Stimulated activated naive CD4-positive, alpha-beta T cell (primary cell): ENCODE measurements around the gene HTR1D.
A peak's percentile ranks its signal among the peaks of the same experiment; 100 is the strongest.

Experiments used
- DNase-seq, 6 experiments: peaks; one replicate each; lab custom pipeline; 2025; lab: John Stamatoyannopoulos, UW

The HTR1D gene

DNA sequence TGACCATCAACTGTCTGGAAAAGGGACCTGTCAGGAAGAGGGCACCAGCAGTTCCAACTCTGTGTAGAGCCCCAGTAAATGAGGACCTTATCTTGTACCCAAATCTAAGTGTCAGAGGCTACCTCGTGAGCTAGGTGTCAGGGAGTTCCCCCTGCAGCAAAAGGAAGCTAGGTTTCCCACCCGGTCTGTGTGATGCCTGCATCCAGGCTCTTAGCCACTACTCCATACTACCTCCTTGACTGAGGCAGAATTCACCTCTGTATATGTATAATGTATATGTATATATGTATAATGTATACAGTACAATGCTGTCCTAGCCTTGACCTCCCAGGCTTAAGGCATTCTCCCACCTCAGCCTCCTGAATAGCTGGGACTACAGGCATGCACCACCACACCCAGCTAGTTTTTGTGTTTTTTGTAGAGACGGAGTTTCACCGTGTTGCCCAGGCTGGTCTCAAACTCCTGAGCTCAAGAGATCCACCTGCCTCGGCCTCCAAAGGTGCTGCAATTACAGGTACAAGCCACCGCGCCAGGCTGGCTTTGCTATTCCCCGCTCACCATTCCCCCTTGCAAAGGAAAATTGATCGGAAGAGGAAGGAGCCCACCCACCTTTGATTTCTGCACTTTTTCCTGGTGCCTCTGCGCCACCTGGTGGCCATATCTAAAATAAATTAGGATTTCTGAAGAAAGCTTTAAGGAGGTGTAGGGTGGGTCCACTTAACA is 32.9 kb downstream of the HTR1D start:
- peak in 5 of 6 experiments; percentile 7 to 67 (median 20) for DNase-seq

DNA sequence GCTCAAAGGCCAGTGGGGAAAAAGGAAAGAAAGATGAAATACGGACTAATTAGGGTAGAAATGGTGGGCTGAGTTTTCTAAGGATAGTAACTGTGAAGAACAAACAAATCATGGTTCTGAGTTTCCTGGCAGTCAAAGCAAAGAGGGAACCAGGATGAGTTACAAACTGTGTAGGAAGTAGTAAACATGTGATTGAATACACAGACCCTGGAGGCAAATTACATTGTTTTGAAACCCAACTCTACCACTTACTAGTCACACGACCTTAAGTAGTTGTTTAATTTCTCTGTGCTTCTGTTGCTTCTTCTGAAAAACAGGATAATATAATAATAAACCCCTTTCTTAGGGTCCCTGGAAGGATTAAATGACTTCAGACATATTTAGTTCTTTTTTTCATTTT is 37.4 kb downstream of the HTR1D start:
- DNase-seq: no peak

DNA sequence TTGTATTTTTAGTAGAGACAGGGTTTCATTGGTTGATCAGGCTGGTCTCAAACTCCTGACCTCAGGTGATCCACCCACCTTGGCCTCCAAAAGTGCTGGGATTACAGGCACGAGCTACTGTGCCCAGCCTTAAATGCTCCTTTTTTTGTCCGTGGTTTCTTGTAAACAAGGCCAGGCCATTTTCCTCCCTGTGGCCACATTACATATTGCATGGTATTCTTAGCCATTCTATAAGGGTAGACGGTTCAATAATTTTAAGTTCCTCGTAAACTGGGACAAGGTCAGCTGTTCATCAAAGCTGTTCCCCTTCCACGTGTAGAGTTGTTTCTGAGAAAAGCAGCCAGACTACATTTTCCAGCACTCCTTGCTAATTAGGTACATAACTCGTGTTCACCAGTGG is 38.4 kb downstream of the HTR1D start:
- DNase-seq: no peak

DNA sequence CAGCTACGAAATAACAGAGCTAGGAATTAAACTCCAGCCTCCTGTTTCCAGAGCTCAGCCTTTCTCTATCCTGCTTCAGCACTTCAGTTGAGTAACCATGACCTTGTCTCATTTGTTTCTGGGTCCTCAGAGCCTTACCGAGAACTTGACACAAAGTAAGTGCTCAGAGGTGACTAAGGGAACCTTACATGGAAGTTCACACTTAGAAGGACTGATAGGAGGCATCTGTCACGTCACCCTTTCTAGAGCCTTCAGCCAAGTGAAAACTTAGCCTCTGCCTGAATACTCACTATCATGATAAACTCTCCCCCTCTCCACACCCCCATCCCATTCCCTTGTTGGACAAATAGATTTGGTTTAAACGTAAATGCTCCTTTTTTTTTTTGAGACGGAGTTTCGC is 38.9 kb downstream of the HTR1D start:
- DNase-seq: no peak

DNA sequence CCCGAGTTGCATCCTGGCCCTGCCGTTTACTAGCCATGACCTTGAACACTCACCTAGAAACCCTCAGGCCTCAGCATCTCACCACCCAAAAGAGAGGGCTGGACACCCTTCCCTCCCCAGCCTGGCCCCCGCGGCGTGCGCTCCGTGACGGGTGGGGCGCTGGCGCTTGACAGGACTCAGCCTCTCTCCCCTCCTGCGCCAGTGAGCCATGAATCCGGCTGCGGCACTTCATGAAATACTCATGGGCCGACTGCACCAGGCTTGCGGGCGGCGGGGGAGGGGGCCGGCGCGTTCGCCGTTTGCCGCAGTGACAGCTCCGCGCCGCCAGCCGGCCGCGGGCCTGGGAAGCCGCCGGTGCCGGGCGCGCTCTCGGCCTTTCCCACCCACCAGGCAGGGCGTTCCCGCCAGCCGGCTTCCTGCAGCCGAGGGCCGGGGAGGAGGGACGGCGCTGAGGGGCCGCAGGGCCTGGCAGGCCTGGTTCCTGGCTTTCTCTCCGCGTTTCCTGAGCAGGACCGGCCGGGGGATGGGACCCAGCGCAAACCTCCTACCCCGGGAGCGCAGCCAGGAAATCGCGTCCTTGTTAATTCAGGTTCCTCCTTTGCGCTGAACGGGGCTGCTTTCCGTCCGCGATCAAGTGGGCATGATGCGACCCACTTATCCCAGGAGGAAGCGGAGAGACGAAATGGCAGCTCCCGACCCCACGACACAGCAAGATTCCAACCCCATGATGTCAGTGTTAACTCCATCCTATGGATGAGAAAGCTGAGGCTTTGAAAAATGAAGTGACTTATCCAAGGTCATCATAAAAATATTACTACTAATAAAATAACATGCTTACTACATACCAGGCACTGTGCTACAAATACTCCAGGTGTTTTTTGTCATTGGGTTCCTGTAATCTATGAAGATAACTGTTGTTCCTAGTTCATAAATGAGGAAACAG is 39.6 kb downstream of the HTR1D start:
- DNase-seq: peak in 4 of 6 experiments; percentile 9 to 30 (median 24)

DNA sequence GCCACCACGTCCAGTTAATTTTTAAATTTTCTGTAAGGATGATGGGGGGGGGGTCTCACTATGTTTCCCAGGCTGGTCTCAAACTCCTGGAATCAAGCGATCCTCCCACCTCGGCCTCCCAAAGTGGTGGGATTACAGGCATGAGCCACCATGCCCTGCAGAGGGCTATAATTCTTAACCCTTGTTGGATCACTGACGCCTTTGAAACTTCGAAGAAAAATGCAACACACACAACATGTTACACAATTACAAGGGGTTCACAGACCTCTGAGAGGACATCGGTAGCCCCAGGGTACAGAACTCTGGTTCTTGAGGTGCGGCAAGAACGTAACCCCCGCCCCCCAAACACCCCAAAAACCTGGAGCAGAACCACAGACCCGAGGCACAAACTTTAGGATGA is 40.3 kb downstream of the HTR1D start:
- DNase-seq: no peak

DNA sequence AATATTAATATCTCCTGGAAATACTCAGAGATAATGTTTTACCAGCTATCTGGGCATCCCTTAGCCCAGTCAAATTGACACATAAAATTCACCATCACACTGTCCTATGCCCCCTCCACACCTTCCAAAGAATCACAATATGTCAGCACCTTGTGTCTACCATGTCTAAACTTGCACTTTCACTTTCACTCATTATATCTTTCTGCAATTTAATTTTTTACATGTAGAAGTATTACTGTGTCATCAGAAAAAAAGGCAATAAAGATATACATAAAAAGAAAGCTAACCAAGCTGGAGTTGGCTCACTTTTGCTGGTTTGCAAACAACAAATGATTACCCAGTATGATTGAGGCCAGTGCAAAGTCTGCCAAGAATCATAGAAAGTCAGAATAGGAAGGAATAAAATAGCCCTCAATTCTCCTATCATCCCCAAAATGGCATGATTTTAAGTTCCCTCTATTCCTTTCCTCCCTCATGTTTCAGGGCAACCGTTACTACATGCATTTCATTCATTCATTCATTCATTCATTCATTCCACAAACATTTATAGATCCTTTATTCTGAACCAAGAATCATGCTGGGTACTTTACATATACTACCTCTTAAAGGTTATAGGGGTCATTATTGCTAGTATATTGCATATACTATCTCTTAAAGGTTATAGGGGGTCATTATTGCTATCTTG is 42.7 kb downstream of the HTR1D start:
- no peak for DNase-seq

DNA sequence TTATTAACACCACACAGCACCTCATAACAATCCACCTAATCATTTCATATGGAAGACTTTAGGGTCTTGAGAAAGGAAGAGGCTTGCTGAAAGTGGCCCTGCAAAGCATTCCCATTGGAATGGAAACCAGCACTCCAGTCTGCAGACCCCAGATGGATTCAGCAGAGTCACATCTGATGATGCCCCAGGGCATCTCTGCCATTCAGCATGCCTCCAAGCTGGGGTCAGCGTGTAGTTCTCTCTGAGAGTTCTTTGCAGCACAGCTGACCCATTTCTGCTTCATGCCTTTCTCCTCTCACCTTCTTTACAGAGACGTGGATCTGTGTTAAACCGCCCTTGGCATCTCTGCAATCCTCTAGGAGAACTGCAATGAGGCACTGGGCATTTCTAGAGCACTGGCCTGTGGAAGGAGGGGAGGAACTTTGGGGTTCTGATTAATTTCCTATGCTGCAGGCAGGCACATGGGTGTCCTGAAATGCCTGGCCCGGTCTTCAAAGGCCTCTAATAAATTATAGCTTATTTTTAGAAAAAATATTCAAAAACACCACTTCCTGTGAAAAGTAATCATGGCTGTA is 46.0 kb downstream of the HTR1D start:
- DNase-seq: no peak

DNA sequence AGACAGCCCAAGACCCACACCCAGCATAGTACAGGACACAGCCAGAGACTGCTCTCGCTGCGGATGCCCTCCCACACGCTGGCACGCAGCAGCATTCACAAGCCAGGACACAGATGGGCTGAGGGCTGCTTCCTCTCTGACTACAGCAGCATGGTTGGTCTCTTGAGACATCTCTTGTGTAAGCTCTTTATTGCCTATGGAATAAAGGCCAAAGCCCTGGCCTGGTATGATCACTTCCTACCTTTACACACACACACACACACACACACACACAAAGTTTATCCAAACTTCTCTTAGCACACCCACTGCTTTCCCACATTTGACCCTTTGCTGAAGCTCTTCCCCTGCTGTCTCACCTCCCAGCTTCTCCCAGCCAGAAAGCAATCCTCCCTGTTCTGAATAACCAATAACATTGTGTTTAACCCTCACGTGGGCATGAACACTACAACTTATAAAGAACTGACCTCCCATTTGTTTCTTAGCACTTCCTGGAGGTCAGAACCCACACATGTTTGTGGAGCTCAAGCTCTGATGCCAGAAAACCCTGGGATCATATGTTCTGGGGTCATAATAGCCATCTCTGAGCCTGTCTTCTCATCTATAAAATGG is 47.5 kb downstream of the HTR1D start:
- peak in 4 of 6 experiments; percentile 2 to 37 (median 8) for DNase-seq

DNA sequence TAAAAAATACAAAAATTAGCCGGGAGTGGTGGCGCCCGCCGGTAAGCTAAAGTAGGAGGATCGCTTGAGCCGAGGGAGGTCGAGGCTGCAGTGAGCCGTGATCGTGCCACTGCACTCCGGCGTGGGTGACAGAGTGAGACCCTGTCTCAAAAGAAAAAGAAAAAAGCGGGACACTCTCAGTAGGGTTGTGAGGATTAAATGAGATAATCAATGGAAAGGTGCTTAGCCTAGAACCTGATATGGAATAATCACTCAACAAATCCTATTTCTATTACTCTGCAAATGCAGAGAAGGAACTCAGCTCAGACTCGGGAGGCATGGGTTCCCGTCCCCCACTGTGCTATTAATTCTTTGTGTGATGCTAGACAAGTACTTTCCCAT is 48.1 kb downstream of the HTR1D start:
- DNase-seq: no peak

DNA sequence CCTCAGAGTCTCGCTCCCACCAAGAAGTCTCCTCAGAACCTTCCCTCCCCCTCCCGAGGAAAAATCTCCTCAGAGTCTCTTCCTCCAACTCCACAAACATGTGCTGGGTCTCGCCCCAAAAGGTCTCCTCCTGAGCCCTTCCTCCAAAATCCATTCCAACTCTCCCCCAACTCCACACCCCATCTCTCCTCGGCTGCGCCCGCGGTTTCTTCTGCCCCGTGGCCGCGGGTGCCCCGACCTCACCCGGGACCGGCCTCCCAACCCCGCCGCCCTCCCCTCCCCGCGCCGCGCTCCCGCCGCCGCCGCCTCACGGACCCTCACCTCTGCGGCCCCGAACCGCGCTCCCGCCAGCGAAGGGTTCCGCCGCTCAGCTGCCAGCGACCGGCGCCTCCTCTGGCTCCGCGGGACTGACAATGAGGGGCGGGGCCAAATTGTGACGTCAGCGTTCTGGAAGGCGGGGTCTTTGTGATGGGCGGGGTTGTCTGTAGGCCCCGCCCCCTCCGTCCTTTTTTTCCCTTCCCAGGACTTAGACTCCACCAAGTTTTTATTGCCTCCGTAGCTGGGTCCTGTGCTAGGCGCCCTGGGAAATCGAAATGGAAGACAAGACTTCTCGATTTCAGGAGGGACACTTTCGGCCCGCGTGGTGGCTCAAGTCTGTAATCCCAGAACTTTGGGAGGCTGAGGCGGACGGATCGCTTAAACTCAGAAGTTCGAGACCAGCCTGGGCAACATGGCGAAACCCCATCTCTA is 48.7 kb downstream of the HTR1D start, which contains the start of gene LUZP1:
TSS of gene LUZP1 (minus strand) at position 412 of the 750 bp plus-strand sequence.
- DNase-seq: peak; percentile 55 to 90 (median 84)

DNA sequence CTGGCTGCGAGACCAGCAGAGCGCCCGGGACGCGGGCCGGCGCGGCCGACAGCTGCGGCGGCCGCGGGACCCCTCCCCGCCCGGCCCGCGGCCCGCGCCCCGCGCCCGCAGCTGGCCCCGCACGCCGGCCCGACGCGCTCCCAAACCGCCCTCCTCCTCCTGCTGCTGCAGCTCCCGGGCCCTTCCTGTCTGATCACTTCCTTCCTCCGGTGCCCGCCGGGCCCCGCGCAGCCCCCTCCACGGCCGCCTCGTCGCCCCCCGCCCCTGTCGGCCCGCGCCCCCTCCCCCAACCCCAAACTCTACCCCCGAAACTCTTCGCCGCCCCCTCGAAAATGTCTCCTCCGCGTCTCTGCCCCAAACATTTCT is 49.2 kb downstream of the HTR1D start:
- peak in 5 of 6 experiments; percentile 9 to 47 (median 31) for DNase-seq

DNA sequence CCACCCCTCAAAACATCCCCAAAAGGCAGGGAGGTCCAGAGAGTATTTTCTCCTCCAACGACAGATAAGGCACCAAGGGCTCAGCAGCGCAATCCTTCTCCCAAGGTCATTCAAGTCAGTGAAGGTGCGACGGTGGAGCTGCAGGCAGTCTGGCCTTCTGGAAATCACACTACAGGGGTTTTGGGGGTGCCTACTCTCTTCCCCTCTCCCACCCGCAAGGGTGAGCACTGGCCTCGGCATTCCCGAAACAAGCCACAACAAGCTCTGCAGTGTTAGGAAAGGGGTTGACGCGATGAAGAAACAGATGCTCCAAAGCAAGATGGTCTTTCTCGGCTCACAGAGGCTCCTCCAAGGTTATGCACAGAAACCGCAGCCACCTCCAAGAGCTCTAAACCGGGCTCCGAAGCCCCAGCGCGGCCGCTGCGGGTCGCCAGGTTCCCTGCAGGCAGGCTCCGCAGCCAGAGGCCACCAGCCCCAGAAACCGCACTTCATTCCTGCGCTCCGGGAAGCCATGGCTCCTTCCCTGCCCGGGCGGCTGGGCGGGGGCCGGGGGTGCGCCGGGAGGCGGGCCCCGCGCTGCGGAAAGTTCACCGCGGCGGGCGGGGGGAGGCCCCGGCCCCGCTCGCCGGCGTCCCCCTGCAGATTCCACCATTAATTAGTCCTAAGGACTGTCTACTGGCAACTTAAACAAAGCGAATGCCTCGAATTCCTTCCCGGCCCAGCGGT is 49.8 kb downstream of the HTR1D start:
- DNase-seq: peak in 5 of 6 experiments; percentile 13 to 34 (median 31)

DNA sequence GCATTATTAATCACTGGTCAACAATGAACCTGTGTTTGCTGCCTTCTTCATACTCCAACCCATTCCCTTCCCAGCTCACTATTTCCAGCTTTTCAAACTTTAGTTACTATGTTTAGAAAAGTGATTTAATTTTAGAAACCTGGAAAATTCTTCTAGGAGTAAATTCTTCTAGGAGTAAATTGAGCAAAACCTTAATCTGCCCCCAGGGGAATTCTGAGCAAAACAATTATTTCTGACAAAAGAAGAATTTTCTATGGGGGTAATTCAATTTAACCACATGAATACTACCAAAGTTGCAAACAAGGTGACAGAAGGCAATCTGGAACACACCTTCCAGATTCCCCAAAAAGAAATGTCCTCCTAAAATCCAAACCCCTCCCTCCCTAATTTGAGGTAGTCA is 50.4 kb downstream of the HTR1D start:
- DNase-seq: no peak

DNA sequence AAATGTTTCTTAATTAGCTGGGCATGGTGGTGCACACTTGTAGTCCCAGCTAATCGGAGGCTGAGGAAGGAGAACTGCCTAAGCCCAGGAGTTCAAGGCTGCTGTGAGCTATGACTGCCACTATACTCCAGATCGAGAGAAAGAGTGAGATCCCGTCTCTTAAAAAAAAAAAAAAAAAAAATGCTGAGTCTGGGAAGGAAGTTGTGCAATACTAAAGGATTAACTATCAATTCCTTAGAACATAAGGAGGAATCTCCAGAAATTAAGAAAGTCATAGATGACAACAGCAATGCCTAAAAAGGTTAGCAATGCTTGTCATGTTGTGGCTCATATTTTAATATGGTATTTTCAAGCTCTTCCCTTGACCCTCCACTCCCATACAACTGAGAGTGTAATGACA is 53.9 kb downstream of the HTR1D start:
- DNase-seq: no peak

DNA sequence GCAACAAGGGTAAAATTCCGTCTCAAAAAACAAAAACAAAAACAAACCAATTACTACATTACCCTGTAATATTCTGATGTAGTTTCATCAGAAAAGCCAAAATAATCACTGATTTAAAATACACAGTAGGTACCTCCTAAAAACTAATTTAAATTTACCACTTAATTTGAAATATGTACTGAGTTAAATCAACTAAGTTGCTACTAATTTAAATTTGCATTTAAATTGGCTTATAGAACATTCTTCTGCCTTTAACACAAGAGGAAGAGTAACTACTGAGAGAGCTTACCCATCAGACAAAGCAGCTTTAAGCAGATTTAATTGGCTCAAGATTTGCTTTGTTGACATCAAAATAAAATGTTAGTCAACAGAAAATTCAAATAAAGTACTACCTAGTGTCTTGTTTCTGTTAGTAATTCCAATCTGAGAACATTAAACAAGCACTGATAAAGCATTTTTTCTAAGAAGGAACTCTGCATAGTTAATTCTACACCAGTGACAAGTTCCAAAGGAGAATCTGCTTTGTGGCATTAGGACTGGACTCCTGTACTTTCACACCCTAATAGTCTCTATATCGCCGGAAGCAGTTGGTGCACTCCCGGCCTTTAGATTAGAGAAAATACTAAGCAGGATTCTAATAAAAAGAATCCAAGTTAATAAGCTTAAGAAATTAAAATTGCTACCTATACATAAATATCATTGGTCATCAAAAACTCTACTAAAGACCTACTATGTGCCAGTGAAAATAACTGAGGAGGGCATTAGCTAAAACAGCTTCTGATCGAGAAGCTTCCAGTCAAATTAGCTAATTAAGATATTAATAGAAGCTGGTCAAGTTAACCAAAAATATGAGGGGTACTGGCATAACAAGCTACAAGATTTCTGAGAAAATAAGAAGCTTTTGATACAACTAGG is 57.1 kb downstream of the HTR1D start:
- DNase-seq: no peak

DNA sequence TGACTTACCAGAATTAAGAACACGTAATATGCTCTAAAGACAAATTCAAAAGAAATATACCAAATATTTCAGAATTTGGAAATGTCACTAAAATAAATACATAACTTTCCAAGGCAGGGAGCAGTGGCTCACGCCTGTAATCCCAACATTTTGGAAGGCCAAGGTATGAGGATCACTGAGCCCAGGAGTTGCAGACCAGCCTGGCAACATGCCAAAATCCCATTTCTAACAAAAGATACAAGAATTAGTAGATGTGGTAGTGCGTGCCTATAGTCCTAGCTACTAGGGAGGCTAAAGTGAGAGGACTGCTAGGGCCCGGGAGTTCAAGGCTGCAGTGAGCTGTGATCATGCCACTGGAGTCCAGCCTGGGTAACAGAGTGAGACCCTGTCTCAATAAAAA is 60.4 kb downstream of the HTR1D start:
- no peak for DNase-seq

DNA sequence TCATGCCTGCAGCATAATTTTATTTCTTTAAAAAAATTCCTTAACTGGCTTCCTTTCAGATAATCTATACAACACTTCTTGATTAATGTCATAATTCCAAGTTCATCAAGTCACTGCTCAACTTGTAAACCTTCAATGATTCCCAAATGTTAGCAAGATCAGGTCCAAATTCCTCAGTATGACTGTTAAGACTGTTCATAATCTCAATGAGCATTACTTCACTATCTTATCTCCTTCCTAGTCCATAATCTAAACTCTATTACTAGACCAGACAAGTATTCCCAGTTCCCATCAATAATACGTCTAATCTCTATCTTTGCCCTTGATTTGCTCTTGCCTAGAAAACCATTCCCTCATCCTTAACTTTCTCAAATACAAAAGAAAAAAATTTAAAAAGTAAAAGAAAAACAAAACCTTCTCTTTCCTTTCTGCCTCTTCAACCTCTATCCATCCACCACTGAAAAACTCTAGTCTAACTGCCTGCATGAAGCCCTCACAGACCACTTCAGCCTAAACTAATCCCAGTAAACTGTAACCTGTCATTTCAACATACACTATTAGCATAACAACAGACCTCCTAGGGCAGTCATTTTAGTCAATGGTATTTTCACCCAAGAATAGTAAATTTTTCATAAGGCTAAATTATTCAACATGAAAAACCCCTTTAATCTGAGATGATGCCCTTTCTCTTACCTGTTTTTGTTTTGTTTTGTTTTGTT is 64.2 kb downstream of the HTR1D start:
- DNase-seq: no peak

DNA sequence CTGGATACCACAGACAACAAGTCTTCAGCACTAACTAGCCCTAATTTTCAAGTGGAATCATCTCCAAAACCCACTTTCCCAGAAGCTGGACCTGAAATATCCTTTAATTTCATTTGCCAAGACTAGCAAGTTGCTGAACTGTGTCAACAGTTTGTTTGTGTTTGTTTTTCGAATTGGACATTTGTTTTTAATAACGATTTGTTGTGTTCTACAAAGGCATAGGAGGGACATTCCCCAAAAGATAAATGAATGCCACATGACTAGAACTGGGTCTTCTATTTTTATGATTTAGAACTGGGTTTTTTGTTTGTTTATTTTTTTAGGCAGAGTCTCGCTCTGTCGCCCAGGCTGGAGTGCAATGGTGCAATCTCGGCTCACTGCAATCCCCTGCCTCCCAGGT is 66.6 kb downstream of the HTR1D start:
- no peak for DNase-seq
